Panc1 (cell line): ENCODE results near the gene SELENOM. TPM values are rescaled to one million over a fixed set of nuclear protein-coding genes. Genes with fewer than 3 reads are reported as not detected.
"Not testable (repeated sequence)": the region's sequence is repeated elsewhere in the genome, so short reads cannot be mapped to it uniquely, and the experiment has no call there.

Experiments used
- ATAC-seq: fragments of 200-7000 bp; cut with Tn5 transposase; 2 replicates; pipeline ENCODE4 v1.9.1; 2020; ENCODE audit warnings: mild to moderate bottlenecking, moderate library complexity
- BruUV-seq: library from RNA; stranded (reverse); fragments of 400-500 nt; replicated peaks from 2 replicates; lab custom pipeline; 2021; lab: Mats Ljungman, UMichigan
- CTCF ChIA-PET: fragments of 300-600 bp; sonication (Branson Sonifier 250); formaldehyde crosslinking; loops from one replicate; lab custom pipeline; 2022; ENCODE audit warnings: antibody characterized with exemption; lab: Charles Lee
- POLR2A ChIA-PET: fragments of 300-600 bp; sonication (Branson Sonifier 250); formaldehyde crosslinking; loops from one replicate; lab custom pipeline; 2022; ENCODE audit warnings: antibody characterized with exemption; lab: Charles Lee
- DNase-seq: peaks from one replicate; pipeline ENCODE4 v3.0.0-alpha.2; 2010; ENCODE audit warnings: low read depth, low spot score
- H3K27ac ChIP-seq: 2 replicates; pipeline ENCODE4 v1.5.1; 2011; ENCODE audit warnings: mild to moderate bottlenecking, low read length, inconsistent platforms
- H3K27me3 ChIP-seq: fragments of 200-500 bp; sonication (Bioruptor generic); 2 replicates; pipeline ENCODE4 v1.6.0; 2014; ENCODE audit warnings: low read length, inconsistent platforms; ENCODE audit not compliant: control insufficient read depth, insufficient read depth
- H3K36me3 ChIP-seq: fragments of 200-500 bp; sonication (Bioruptor generic); 2 replicates; pipeline ENCODE4 v1.5.1; 2014; ENCODE audit warnings: inconsistent platforms, mild to moderate bottlenecking, low read length, moderate library complexity; ENCODE audit not compliant: control insufficient read depth, insufficient read depth
- H3K4me1 ChIP-seq: 2 replicates; pipeline ENCODE4 v1.5.1; 2011; ENCODE audit warnings: inconsistent platforms, mild to moderate bottlenecking, low read length, moderate library complexity; ENCODE audit not compliant: control insufficient read depth, insufficient read depth
- H3K4me3 ChIP-seq, 2 experiments: 2 replicates each; pipeline ENCODE4 v1.5.1; 2011 to 2012; ENCODE audit warnings: low read depth in 2 of 2, low read length in 2 of 2, mild to moderate bottlenecking in 2 of 2, inconsistent platforms in 1 of 2, moderate library complexity in 1 of 2
- H3K9me3 ChIP-seq: fragments of 200-500 bp; sonication (Bioruptor generic); 2 replicates; pipeline ENCODE4 v1.5.1; 2014; ENCODE audit warnings: low read depth, mild to moderate bottlenecking, inconsistent platforms, low read length, moderate library complexity; ENCODE audit not compliant: control insufficient read depth, insufficient read depth
- POLR2AphosphoS5 ChIP-seq: IDR thresholded peaks from 2 replicates; pipeline ENCODE4 v1.6.1; 2012; ENCODE audit warnings: mild to moderate bottlenecking, low read depth, low read length, moderate library complexity
- SIN3A ChIP-seq: IDR thresholded peaks from 2 replicates; pipeline ENCODE4 v1.6.1; 2012; ENCODE audit warnings: low read depth, mild to moderate bottlenecking, low read length, moderate library complexity, borderline replicate concordance; ENCODE audit not compliant: insufficient read depth
- TCF7L2 ChIP-seq: IDR thresholded peaks from 2 replicates; pipeline ENCODE4 v1.6.1; 2011; ENCODE audit warnings: mild to moderate bottlenecking, low read depth, low read length, inconsistent platforms
- in situ Hi-C: cut with HindIII; loops from 2 replicates; pipeline ENCODE4 v1.10.0; 2016; ENCODE audit warnings: low sequenced_read_pairs, low pct_unique_long_range_greater_than_20kb
- intact Hi-C: fragments of 100-400 bp; cut with micrococcal nuclease; formaldehyde crosslinking; loops from one replicate; pipeline ENCODE4 v1.10.0; 2022; ENCODE audit not compliant: unreplicated experiment
- total RNA-seq: library from RNA; stranded (reverse); gene quantifications from one replicate; pipeline ENCODE4 v1.2.1, GENCODE V29; 2021; ENCODE audit not compliant: unreplicated experiment
- TF ChIP-seq, protein P1 (sequence below): fragments of 450-650 bp; IDR thresholded peaks from 2 replicates; pipeline ENCODE4 v1.5.1; 2017; ENCODE audit warnings: mild to moderate bottlenecking
- TF ChIP-seq, protein P2 (sequence below), 2 experiments: IDR thresholded peaks; 2 replicates each; pipeline ENCODE4 v1.6.1; 2011 to 2012; ENCODE audit warnings: low read depth in 2 of 2, control low read depth in 1 of 2, low read length in 1 of 2, mild to moderate bottlenecking in 1 of 2, moderate library complexity in 1 of 2; ENCODE audit not compliant: insufficient read depth in 1 of 2

Gene SELENOM
- total RNA-seq, 1 experiment from 2014 or later, result 84.4 TPM

DNA sequence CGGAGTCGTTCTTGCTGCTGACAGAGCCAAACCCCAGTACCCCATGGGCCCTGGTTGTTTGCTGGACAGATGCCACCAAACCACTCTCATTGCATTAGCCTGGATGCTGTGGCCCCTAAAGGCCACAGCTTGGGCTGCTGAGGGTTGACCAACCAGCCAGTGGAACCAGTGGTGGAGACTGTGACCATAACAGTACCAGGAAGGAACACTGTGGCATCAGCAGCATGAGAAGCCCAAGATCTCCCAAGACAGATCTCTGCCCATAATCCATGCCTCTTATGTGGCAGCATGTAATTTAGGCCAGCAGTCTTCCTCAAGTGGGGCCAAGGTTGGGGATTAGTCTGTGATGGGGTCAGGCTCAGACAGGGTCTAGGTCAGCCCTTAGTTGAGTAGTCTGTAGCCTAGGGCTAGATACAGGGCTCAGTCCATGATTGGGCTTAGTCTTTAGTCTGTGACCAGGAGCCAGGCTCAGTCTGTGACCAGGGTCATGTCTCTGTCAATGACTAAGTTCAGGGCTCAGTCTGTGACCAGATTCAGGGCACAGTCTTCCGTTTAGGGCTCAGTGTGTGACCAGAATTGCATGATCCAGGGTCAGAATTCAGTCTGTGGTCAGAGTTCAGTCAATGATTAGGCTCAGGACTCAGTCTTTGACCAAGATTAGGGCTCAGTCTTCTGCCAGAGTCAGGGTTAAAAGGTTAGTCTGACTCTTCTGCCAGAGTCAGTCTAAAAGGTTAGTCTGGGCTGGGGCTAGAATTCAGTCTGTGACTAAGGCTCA, 10.9 kb upstream of the SELENOM start:
- no peak overlapping the region for H3K27ac ChIP-seq
- no peak overlapping the region for H3K4me3 ChIP-seq
- CTCF ChIA-PET, result no interaction called here
- DNase-seq, result no peak
- in situ Hi-C loops (no loop called here), intact Hi-C loops (no loop called here)
- no peaks in the 10 kb centered on the region for H3K27me3 ChIP-seq
- ATAC-seq, result no peak
- POLR2A ChIA-PET, result no interaction called here
- TF ChIP-seq POLR2AphosphoS5 (no peak), SIN3A (no peak), TCF7L2 (no peak)
- TF ChIP-seq, protein P1, sequence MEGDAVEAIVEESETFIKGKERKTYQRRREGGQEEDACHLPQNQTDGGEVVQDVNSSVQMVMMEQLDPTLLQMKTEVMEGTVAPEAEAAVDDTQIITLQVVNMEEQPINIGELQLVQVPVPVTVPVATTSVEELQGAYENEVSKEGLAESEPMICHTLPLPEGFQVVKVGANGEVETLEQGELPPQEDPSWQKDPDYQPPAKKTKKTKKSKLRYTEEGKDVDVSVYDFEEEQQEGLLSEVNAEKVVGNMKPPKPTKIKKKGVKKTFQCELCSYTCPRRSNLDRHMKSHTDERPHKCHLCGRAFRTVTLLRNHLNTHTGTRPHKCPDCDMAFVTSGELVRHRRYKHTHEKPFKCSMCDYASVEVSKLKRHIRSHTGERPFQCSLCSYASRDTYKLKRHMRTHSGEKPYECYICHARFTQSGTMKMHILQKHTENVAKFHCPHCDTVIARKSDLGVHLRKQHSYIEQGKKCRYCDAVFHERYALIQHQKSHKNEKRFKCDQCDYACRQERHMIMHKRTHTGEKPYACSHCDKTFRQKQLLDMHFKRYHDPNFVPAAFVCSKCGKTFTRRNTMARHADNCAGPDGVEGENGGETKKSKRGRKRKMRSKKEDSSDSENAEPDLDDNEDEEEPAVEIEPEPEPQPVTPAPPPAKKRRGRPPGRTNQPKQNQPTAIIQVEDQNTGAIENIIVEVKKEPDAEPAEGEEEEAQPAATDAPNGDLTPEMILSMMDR, result no peak
- TF ChIP-seq, protein P2, sequence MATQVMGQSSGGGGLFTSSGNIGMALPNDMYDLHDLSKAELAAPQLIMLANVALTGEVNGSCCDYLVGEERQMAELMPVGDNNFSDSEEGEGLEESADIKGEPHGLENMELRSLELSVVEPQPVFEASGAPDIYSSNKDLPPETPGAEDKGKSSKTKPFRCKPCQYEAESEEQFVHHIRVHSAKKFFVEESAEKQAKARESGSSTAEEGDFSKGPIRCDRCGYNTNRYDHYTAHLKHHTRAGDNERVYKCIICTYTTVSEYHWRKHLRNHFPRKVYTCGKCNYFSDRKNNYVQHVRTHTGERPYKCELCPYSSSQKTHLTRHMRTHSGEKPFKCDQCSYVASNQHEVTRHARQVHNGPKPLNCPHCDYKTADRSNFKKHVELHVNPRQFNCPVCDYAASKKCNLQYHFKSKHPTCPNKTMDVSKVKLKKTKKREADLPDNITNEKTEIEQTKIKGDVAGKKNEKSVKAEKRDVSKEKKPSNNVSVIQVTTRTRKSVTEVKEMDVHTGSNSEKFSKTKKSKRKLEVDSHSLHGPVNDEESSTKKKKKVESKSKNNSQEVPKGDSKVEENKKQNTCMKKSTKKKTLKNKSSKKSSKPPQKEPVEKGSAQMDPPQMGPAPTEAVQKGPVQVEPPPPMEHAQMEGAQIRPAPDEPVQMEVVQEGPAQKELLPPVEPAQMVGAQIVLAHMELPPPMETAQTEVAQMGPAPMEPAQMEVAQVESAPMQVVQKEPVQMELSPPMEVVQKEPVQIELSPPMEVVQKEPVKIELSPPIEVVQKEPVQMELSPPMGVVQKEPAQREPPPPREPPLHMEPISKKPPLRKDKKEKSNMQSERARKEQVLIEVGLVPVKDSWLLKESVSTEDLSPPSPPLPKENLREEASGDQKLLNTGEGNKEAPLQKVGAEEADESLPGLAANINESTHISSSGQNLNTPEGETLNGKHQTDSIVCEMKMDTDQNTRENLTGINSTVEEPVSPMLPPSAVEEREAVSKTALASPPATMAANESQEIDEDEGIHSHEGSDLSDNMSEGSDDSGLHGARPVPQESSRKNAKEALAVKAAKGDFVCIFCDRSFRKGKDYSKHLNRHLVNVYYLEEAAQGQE (IDR thresholded peaks at IDR 0.05; ENCODE audit: insufficient read depth in 1 of 2, low read depth in 2 of 2, low read length in 1 of 2), result no peak
- BruUV-seq, result no TSS peak
- no peaks in the 10 kb centered on the region for H3K36me3 ChIP-seq
- H3K4me1 ChIP-seq, result no peaks in the 10 kb centered on the region
- no peaks in the 10 kb centered on the region for H3K9me3 ChIP-seq

DNA sequence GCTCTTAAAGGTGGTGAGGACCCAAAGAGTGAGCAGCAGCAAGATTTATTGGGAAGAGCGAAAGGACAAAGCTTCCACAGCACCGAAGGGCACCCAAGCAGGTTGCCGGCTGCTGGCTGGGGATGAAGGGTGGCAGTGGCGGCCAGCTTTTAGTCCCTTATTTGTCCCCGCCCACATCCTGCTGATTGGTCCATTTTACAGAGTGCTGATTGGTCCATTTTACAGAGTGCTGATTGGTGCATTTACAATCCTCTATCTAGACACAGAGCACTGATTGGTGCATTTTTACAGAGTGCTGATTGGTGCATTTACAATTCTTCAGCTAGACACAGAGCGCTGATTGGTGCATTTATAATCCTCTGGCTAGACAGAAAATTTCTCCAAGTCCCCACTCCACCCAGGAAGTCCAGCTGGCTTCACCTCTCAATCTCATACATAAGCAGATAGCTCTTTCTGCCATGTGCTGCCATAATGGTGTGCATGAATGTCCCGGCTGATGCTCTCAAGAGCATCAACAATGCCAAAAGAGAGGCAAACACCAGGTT, 5.3 kb upstream of the SELENOM start:
- POLR2A ChIA-PET, in situ Hi-C loops: not testable (repeated sequence)

DNA sequence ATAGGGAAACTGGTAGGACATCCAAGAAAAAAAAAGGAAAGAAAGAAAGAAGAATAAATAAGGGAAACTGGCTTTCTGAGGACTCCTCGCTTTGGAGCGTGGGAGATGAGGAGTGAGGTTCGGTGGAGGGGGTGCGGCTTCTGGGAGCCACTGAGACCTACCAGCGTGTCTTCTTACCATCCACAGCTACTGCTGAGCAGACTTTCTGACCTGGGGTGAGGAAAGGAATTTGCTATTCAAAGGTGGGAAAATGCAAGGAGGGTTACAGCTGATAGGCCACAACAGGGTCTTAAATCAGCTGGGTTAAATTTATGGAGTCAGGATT, 488 bp upstream of the SELENOM start:
- peaks cover 2% of the 10 kb centered on the region; the same call in 1 of the 2 replicates for H3K36me3 ChIP-seq
- H3K4me3 ChIP-seq, result peak overlapping the region; percentile 46 to 64
- H3K27me3 ChIP-seq, result no peaks in the 10 kb centered on the region
- ATAC-seq (peak; percentile 20), DNase-seq (no peak)
- POLR2A ChIA-PET, result interaction anchor here (0.7 to 0.8 kb wide), 2 partner anchors 24 to 185 kb away, joined by 3 to 4 read pairs; partner anchors contain the start of gene PIK3IP1
- CTCF ChIA-PET, result interaction anchor here (0.6 to 1.4 kb wide), 10 partner anchors 15 to 343 kb away, joined by 3 to 7 read pairs (median 4); partner anchors contain the start of gene PLA2G3
- in situ Hi-C loops, result no loop called here
- H3K9me3 ChIP-seq, result no peaks in the 10 kb centered on the region
- TF ChIP-seq, protein P1, result peak; percentile 63; the same call in 1 of the 2 replicates
- TF ChIP-seq SIN3A (no peak), POLR2AphosphoS5 (no peak)
- TF ChIP-seq, protein P2 (IDR thresholded peaks at IDR 0.05; ENCODE audit: insufficient read depth in 1 of 2, low read depth in 2 of 2, low read length in 1 of 2), result no peak
- peak overlapping the region; percentile 66 for H3K27ac ChIP-seq
- no peaks in the 10 kb centered on the region; the same call in 1 of the 2 replicates for H3K4me1 ChIP-seq
- no TSS peak for BruUV-seq
- intact Hi-C loops, result no loop called here

More for the DNA sequence above, 5.3 kb upstream of the SELENOM start:
- H3K4me3 ChIP-seq, DNase-seq, H3K27ac ChIP-seq, BruUV-seq, ATAC-seq, H3K9me3 ChIP-seq, H3K36me3 ChIP-seq, intact Hi-C loops, H3K27me3 ChIP-seq, H3K4me1 ChIP-seq: not testable (repeated sequence)
- CTCF ChIA-PET, result interaction anchor here (0.7 kb wide), 1 partner anchor 34 kb away, joined by 3 read pairs; no protein-coding TSS in a partner anchor
